Measurements from ENCODE around the gene MESP1. TPM values are rescaled to one million over a fixed set of nuclear protein-coding genes. Genes with fewer than 3 reads are reported as not detected.
"Not testable (repeated sequence)": the region's sequence is repeated elsewhere in the genome, so short reads cannot be mapped to it uniquely, and the experiment has no call there.

Gene MESP1
- total RNA-seq, 1 donor from 2014 or later = 2.1 TPM

DNA sequence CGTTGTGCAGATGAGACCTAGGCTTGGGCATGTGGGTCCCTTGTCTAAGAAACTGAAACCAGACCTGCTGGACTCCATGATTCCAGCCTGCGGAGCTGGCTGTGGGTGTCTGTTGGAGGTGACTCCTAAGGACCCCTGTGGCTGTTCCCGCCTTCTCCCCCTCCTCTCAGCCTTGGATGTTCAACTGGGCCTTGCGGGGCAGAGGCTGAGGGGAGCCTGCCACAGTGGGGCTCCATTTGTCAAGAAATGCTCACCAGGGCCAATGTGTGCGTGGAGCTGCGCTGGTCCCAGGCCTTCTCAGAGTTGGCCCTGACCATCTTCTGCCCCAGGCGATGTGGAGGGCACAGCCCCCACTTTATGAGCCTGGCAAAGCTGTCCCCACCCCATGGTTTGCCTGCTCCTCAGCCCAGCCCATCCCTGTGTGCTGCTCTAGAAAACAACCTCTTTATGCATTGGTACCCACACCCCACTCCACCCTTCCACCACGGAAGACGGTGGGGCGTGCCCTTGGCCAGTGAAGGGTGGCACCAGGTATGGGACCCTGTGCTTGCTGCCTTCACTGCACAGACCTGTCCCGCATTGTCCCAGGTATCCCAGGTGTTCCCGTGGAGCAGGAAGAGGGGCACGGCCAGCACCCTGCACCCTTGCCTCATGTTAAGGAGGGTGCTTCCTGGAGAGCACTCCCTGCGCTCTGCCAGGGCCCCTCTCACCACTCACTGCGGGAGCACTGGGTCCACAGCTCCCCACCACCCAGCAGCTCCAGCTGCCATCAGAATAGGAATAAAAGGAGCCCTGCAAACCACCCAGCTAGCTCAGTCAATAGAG, 33.0 kb upstream of the MESP1 start:
- Mint-ChIP-seq H3K27me3 (ENCODE audit: unreplicated experiment) (no peaks in the 10 kb centered on the region), H3K4me1 (ENCODE audit: unreplicated experiment) (peaks cover 29% of the 10 kb centered on the region), H3K9me3 (ENCODE audit: unreplicated experiment) (peaks cover 8% of the 10 kb centered on the region), H3K27ac (ENCODE audit: unreplicated experiment) (no peak overlapping the region), H3K36me3 (ENCODE audit: unreplicated experiment) (peaks cover 17% of the 10 kb centered on the region), H3K4me3 (ENCODE audit: unreplicated experiment) (no peak overlapping the region)
- TF ChIP-seq, protein P1, sequence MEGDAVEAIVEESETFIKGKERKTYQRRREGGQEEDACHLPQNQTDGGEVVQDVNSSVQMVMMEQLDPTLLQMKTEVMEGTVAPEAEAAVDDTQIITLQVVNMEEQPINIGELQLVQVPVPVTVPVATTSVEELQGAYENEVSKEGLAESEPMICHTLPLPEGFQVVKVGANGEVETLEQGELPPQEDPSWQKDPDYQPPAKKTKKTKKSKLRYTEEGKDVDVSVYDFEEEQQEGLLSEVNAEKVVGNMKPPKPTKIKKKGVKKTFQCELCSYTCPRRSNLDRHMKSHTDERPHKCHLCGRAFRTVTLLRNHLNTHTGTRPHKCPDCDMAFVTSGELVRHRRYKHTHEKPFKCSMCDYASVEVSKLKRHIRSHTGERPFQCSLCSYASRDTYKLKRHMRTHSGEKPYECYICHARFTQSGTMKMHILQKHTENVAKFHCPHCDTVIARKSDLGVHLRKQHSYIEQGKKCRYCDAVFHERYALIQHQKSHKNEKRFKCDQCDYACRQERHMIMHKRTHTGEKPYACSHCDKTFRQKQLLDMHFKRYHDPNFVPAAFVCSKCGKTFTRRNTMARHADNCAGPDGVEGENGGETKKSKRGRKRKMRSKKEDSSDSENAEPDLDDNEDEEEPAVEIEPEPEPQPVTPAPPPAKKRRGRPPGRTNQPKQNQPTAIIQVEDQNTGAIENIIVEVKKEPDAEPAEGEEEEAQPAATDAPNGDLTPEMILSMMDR (IDR thresholded peaks at IDR 0.05) = no peak
- no peak for DNase-seq (ENCODE audit: extremely low spot score, unreplicated experiment)

DNA sequence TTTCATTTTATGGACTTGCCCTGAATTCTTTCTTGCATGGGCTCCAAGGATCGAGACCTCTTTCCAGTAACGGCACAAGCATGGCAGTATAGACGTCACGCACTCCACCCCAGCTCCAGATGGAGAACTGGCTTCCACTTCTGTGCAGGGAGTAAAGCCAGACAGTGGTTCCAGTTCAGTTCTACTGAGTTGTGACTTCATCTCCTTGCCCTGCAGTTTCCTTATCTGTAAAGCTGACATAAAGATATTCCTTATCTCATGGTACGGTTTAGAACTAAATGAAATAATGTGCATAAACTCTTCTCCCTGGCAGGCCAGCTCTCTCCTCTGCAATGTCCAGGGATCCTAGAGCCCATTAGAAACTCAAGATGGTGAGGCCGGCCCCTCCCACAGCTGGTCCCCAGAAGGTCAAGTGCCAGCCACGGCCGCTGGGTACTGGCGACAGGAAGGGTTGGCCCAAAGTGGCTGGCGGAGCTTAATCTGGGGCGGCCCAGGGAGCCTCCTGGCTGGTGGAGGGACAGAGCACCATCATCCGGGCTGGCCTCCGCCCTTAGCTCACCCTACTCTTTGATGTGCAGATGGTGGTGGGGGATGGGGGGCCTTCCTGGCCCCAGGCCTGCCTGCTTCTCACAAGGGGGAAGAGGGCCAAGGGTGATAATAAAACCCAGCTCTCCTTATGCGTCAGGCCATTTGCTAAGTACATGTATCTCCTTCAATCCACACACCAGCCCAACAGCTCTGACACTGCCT, 32.2 kb upstream of the MESP1 start:
- H3K36me3 Mint-ChIP-seq (ENCODE audit: unreplicated experiment) = peaks cover 16% of the 10 kb centered on the region
- no peak overlapping the region for H3K27ac Mint-ChIP-seq (ENCODE audit: unreplicated experiment)
- TF ChIP-seq, protein P1 (IDR thresholded peaks at IDR 0.05) = no peak
- no peaks in the 10 kb centered on the region for H3K27me3 Mint-ChIP-seq (ENCODE audit: unreplicated experiment)
- peaks cover 8% of the 10 kb centered on the region for H3K9me3 Mint-ChIP-seq (ENCODE audit: unreplicated experiment)
- H3K4me3 Mint-ChIP-seq (ENCODE audit: unreplicated experiment) = no peak overlapping the region
- peaks cover 29% of the 10 kb centered on the region for H3K4me1 Mint-ChIP-seq (ENCODE audit: unreplicated experiment)
- no peak for DNase-seq (ENCODE audit: extremely low spot score, unreplicated experiment)

DNA sequence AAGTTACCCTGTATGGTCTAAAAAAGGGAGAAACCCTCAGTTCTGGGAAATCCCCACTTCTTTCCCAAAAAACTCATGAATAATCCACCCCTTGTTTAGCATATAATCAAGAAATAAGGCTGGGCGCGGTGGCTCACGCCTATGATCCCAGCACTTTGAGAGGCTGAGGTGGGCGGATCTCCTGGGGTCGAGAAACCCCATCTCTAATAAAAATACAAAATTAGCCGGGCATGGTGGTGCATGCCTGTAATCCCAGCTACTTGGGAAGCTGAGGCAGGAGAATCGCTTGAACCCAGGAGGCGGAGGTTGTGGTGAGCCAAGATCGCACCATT, 31.5 kb upstream of the MESP1 start:
- not testable (repeated sequence) for H3K4me3 Mint-ChIP-seq (ENCODE audit: unreplicated experiment); H3K36me3 Mint-ChIP-seq (ENCODE audit: unreplicated experiment); DNase-seq (ENCODE audit: extremely low spot score, unreplicated experiment); H3K27ac Mint-ChIP-seq (ENCODE audit: unreplicated experiment); H3K9me3 Mint-ChIP-seq (ENCODE audit: unreplicated experiment); H3K27me3 Mint-ChIP-seq (ENCODE audit: unreplicated experiment)
- peaks cover 29% of the 10 kb centered on the region for H3K4me1 Mint-ChIP-seq (ENCODE audit: unreplicated experiment)

DNA sequence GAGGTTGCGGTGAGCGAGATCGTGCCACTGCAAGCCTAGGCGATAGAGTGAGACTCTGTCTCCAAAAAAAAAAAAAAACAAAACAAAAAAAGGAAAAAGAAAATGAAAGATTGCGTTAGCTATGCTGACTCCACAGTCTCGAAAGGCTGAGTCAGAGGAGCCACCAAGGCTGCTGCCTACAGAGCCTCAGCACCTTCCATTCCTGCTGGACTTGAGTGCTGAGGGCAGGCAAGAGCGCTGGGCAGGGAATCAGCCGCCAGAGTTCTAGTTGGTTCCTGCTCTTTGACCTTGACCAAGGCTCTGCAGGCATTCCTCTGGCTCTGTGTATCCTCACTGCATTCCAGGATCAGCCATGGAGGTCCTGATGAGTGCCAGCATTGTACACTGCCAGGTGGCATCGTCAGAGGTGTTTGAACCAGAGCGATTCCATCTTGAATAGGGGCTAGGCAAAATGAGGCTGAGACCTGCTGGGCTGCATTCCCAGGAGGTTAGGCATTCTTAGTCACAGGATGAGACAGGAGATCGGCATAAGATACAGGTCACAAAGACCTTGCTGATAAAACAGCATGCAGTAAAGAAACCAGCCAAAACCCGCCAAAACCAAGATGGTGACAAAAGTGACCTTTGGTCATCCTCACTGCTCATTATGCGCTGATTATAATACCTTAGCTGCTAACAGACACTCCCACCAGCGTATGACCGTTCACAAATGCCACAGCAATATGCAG, 31.0 kb upstream of the MESP1 start:
- Mint-ChIP-seq H3K36me3 (ENCODE audit: unreplicated experiment) (peaks cover 8% of the 10 kb centered on the region), H3K27me3 (ENCODE audit: unreplicated experiment) (no peaks in the 10 kb centered on the region), H3K27ac (ENCODE audit: unreplicated experiment) (peak overlapping the region; percentile 49), H3K4me1 (ENCODE audit: unreplicated experiment) (peaks cover 29% of the 10 kb centered on the region), H3K4me3 (ENCODE audit: unreplicated experiment) (no peak overlapping the region), H3K9me3 (ENCODE audit: unreplicated experiment) (no peaks in the 10 kb centered on the region)
- no peak for DNase-seq (ENCODE audit: extremely low spot score, unreplicated experiment)
- TF ChIP-seq, protein P1 (IDR thresholded peaks at IDR 0.05) = no peak

DNA sequence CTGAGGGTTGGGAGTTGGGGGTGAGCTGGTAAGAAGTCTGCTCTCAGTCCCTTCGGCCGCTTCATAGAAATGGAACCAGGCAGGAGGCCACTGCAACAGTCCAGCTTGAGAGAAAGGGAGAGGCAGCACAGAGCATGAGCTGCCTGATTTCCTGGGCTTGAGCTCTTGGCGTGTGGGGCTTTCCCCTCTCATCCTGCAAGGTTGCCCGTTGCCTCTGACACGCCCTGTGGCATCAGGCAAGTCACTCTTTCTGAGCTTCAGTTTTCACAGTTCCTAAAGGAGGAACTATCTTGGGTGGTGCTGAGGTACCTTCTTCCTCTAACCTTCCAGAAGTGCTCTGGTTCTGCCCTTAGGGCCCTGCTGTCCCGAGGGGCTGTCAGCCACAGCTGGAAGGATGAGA, 30.0 kb upstream of the MESP1 start:
- H3K27me3 Mint-ChIP-seq (ENCODE audit: unreplicated experiment) = no peaks in the 10 kb centered on the region
- H3K36me3 Mint-ChIP-seq (ENCODE audit: unreplicated experiment) = peaks cover 5% of the 10 kb centered on the region
- no peaks in the 10 kb centered on the region for H3K9me3 Mint-ChIP-seq (ENCODE audit: unreplicated experiment)
- TF ChIP-seq, protein P1 (IDR thresholded peaks at IDR 0.05) = no peak
- H3K4me1 Mint-ChIP-seq (ENCODE audit: unreplicated experiment) = peaks cover 27% of the 10 kb centered on the region
- H3K27ac Mint-ChIP-seq (ENCODE audit: unreplicated experiment) = no peak overlapping the region
- DNase-seq (ENCODE audit: extremely low spot score, unreplicated experiment) = no peak
- H3K4me3 Mint-ChIP-seq (ENCODE audit: unreplicated experiment) = no peak overlapping the region
